H9 (cell line): ENCODE data around the gene DCLRE1B. TPM values are rescaled to one million over a fixed set of nuclear protein-coding genes. Genes with fewer than 3 reads are reported as not detected.
A peak's percentile ranks its signal among the peaks of the same experiment; 100 is the strongest.

Source experiments
- DNase-seq: peaks from one replicate; pipeline ENCODE4 v3.0.0-alpha.2; 2017
- H2AFZ ChIP-seq: one replicate; pipeline ENCODE4 v1.6.1; 2013; ENCODE audit warnings: mild to moderate bottlenecking, low read length, control low read depth, moderate library complexity
- H2AK5ac ChIP-seq: 2 replicates; pipeline ENCODE4 v1.6.1; 2013; ENCODE audit warnings: low read length, control low read depth, mixed read lengths; ENCODE audit not compliant: insufficient read length
- H2BK120ac ChIP-seq: one replicate; pipeline ENCODE4 v1.6.1; 2013; ENCODE audit warnings: low read depth, mild to moderate bottlenecking, low read length, control low read depth, inconsistent platforms; ENCODE audit not compliant: poor library complexity, severe bottlenecking
- H2BK12ac ChIP-seq: 2 replicates; pipeline ENCODE4 v1.6.1; 2013; ENCODE audit warnings: low read length, control low read depth, mixed read lengths, low read depth; ENCODE audit not compliant: insufficient read length
- H2BK15ac ChIP-seq: 2 replicates; pipeline ENCODE4 v1.6.1; 2013; ENCODE audit warnings: low read depth, low read length, control low read depth
- H2BK20ac ChIP-seq: one replicate; pipeline ENCODE4 v1.6.1; 2013; ENCODE audit warnings: low read depth, mild to moderate bottlenecking, low read length, control low read depth, inconsistent platforms; ENCODE audit not compliant: poor library complexity, severe bottlenecking
- H2BK5ac ChIP-seq: 2 replicates; pipeline ENCODE4 v1.6.1; 2013; ENCODE audit warnings: low read length, control low read depth, mixed read lengths; ENCODE audit not compliant: insufficient read length
- H3K14ac ChIP-seq: 2 replicates; pipeline ENCODE4 v1.6.1; 2013; ENCODE audit warnings: low read length, control low read depth; ENCODE audit not compliant: insufficient read depth
- H3K18ac ChIP-seq: 2 replicates; pipeline ENCODE4 v1.6.1; 2013; ENCODE audit warnings: low read depth, mild to moderate bottlenecking, mixed read lengths, low read length, control low read depth; ENCODE audit not compliant: insufficient read length
- H3K23ac ChIP-seq: 2 replicates; pipeline ENCODE4 v1.6.1; 2013; ENCODE audit warnings: low read length, control low read depth, mixed read lengths, low read depth; ENCODE audit not compliant: insufficient read length
- H3K23me2 ChIP-seq: 2 replicates; pipeline ENCODE4 v1.6.1; 2013; ENCODE audit warnings: low read depth, mild to moderate bottlenecking, mixed read lengths, low read length, control low read depth; ENCODE audit not compliant: insufficient read length, poor library complexity, severe bottlenecking
- H3K27ac ChIP-seq: 2 replicates; pipeline ENCODE4 v1.5.1; 2013; ENCODE audit warnings: low read length, control low read depth, mixed read lengths, low read depth; ENCODE audit not compliant: insufficient read length
- H3K27me3 ChIP-seq: 2 replicates; pipeline ENCODE4 v1.6.1; 2013; ENCODE audit warnings: low read length, control low read depth, inconsistent platforms; ENCODE audit not compliant: insufficient read depth
- H3K4ac ChIP-seq: 2 replicates; pipeline ENCODE4 v1.6.1; 2013; ENCODE audit warnings: low read depth, mild to moderate bottlenecking, control low read depth, inconsistent platforms, low read length, moderate library complexity
- H3K4me1 ChIP-seq: 2 replicates; pipeline ENCODE4 v1.6.1; 2013; ENCODE audit warnings: low read length, control low read depth, inconsistent platforms; ENCODE audit not compliant: insufficient read depth
- H3K4me2 ChIP-seq: 2 replicates; pipeline ENCODE4 v1.6.1; 2013; ENCODE audit warnings: low read length, control low read depth, mixed read lengths; ENCODE audit not compliant: insufficient read length, insufficient read depth
- H3K56ac ChIP-seq: 2 replicates; pipeline ENCODE4 v1.6.1; 2013; ENCODE audit warnings: low read depth, mild to moderate bottlenecking, mixed read lengths, low read length, control low read depth; ENCODE audit not compliant: insufficient read length
- H3K79me1 ChIP-seq: 2 replicates; pipeline ENCODE4 v1.6.1; 2013; ENCODE audit warnings: low read depth, mild to moderate bottlenecking, moderate library complexity, low read length, control low read depth, inconsistent platforms; ENCODE audit not compliant: insufficient read depth, poor library complexity, severe bottlenecking
- H3K79me2 ChIP-seq: 2 replicates; pipeline ENCODE4 v1.6.1; 2013; ENCODE audit warnings: low read length, control low read depth, inconsistent platforms; ENCODE audit not compliant: insufficient read depth
- H3K9ac ChIP-seq: 2 replicates; pipeline ENCODE4 v1.6.1; 2013; ENCODE audit warnings: low read length, control low read depth, mixed read lengths; ENCODE audit not compliant: insufficient read length; ENCODE audit errors: extremely low read depth
- H3K9me3 ChIP-seq: one replicate; pipeline ENCODE4 v1.6.1; 2013; ENCODE audit warnings: low read depth, low read length, inconsistent platforms; ENCODE audit not compliant: control insufficient read depth
- H3T11ph ChIP-seq: one replicate; pipeline ENCODE4 v1.6.1; 2013; ENCODE audit warnings: mild to moderate bottlenecking, low read length, control low read depth, inconsistent platforms
- H4K20me1 ChIP-seq: one replicate; pipeline ENCODE4 v1.6.1; 2013; ENCODE audit not compliant: control insufficient read depth, insufficient read length, insufficient read depth
- H4K5ac ChIP-seq: 2 replicates; pipeline ENCODE4 v1.6.1; 2013; ENCODE audit warnings: low read depth, mild to moderate bottlenecking, mixed read lengths, low read length, control low read depth; ENCODE audit not compliant: insufficient read length
- H4K8ac ChIP-seq: replicated peaks from 2 replicates; pipeline ENCODE4 v1.6.1; 2013; ENCODE audit warnings: low read length, control low read depth, mixed read lengths, low read depth; ENCODE audit not compliant: insufficient read length
- H4K91ac ChIP-seq: 2 replicates; pipeline ENCODE4 v1.6.1; 2013; ENCODE audit warnings: low read depth, mild to moderate bottlenecking, moderate library complexity, mixed read lengths, low read length, control low read depth; ENCODE audit not compliant: insufficient read length
- H3K27ac Mint-ChIP-seq, 3 experiments: 2 replicates in 2 of 3; 3 replicates in 1 of 3; pipeline ENCODE4 v1.8.0; 2020 to 2021; ENCODE audit warnings: mixed read lengths in 3 of 3, mild to moderate bottlenecking in 1 of 3, moderate library complexity in 1 of 3
- H3K27me3 Mint-ChIP-seq: 2 replicates; pipeline ENCODE4 v1.8.0; 2021; ENCODE audit warnings: low read depth, mild to moderate bottlenecking, moderate library complexity, mixed read lengths
- H3K36me3 Mint-ChIP-seq, 3 experiments: 2 replicates in 2 of 3; 3 replicates in 1 of 3; pipeline ENCODE4 v1.8.0; 2020 to 2021; ENCODE audit warnings: low read depth in 3 of 3, mixed read lengths in 3 of 3; ENCODE audit not compliant: insufficient read depth in 1 of 3
- H3K4me1 Mint-ChIP-seq, 2 experiments: 2 replicates each; pipeline ENCODE4 v1.8.0; 2020; ENCODE audit warnings: mixed read lengths in 2 of 2
- H3K4me3 Mint-ChIP-seq, 2 experiments: 2 replicates in 1 of 2; 3 replicates in 1 of 2; pipeline ENCODE4 v1.8.0; 2020 to 2021; ENCODE audit warnings: mild to moderate bottlenecking in 2 of 2, mixed read lengths in 2 of 2, moderate library complexity in 1 of 2
- H3K9me3 Mint-ChIP-seq, 2 experiments: 2 replicates in 1 of 2; 3 replicates in 1 of 2; pipeline ENCODE4 v1.8.0; 2020; ENCODE audit warnings: mild to moderate bottlenecking in 2 of 2, mixed read lengths in 2 of 2, moderate library complexity in 1 of 2
- CTCF ChIP-seq: fragments of 200-600 bp; sonication (generic); conservative IDR thresholded peaks from 3 replicates; pipeline ENCODE4 v1.8.0; 2021; ENCODE audit warnings: antibody characterized with exemption, mild to moderate bottlenecking
- WGBS: extraction: QIAGEN DNeasy Blood & Tissue Kit; methylation state at CpG from one replicate; pipeline ENCODE4 v1.1.7; 2013; ENCODE audit warnings: missing lambda C conversion rate, low lambda C conversion rate, mixed read lengths; ENCODE audit not compliant: insufficient read length; ENCODE audit errors: extremely low coverage; 5-methylcytosine and 5-hydroxymethylcytosine counted together
- total RNA-seq: library from RNA; stranded (reverse); gene quantifications from 2 replicates; pipeline ENCODE4 v1.2.1, GENCODE V29; 2021

The DCLRE1B gene
- total RNA-seq, 1 experiment from 2014 or later: 13.4 TPM

GRCh38 chr1:113928187-113928930, 23.2 kb downstream of the DCLRE1B start:
- H3K79me1 ChIP-seq: no peaks in the 10 kb centered on the region
- no peak overlapping the region for H3K56ac ChIP-seq
- no peak overlapping the region for H4K8ac ChIP-seq
- no peaks in the 10 kb centered on the region for H3K4me1 ChIP-seq
- H2BK15ac ChIP-seq: no peak overlapping the region
- no peaks in the 10 kb centered on the region for H4K20me1 ChIP-seq
- Mint-ChIP-seq H3K27me3 (peaks cover 16% of the 10 kb centered on the region), H3K27ac (no peak overlapping the region), H3K4me1 (peaks cover 33 to 36% of the 10 kb centered on the region in 2 experiments), H3K9me3 (no peaks in the 10 kb centered on the region), H3K36me3 (no peaks in the 10 kb centered on the region), H3K4me3 (peak overlapping the region; percentile 90 to 92)
- H3K9me3 ChIP-seq: no peaks in the 10 kb centered on the region
- peaks cover 6% of the 10 kb centered on the region; the same call in 1 of the 2 replicates for H3K79me2 ChIP-seq
- peak overlapping the region; percentile 37 for H3K9ac ChIP-seq
- H3K18ac ChIP-seq: no peak overlapping the region
- H2BK12ac ChIP-seq: no peak overlapping the region
- no peak overlapping the region for H3K14ac ChIP-seq
- no peaks in the 10 kb centered on the region for H3K27me3 ChIP-seq
- no peak overlapping the region for H2BK20ac ChIP-seq
- no peak for DNase-seq
- peak overlapping the region; percentile 87 for H3K4me2 ChIP-seq
- no peak overlapping the region for H3K23ac ChIP-seq
- H2BK5ac ChIP-seq: no peak overlapping the region
- no peak overlapping the region for H2AK5ac ChIP-seq
- no peak overlapping the region for H2BK120ac ChIP-seq
- no peak overlapping the region for H3K27ac ChIP-seq
- no CpG with 5 or more reads among the region's 6 CpGs for WGBS
- no peak overlapping the region for H4K91ac ChIP-seq
- H3K4ac ChIP-seq: no peak overlapping the region
- H3T11ph ChIP-seq: no peak overlapping the region
- no peak overlapping the region for H2AFZ ChIP-seq
- peaks cover 16% of the 10 kb centered on the region for H3K23me2 ChIP-seq
- TF ChIP-seq CTCF: no peak
- no peak overlapping the region for H4K5ac ChIP-seq
